Ectodermal cell (in vitro differentiated cells): ENCODE data around the gene B4GAT1.

ENCODE experiments used
- H3K27ac ChIP-seq: 2 replicates; pipeline ENCODE4 v1.7.0; 2013; ENCODE audit warnings: mild to moderate bottlenecking, low read depth, low read length; ENCODE audit not compliant: insufficient read depth, poor library complexity, severe bottlenecking
- H3K27me3 ChIP-seq: 2 replicates; pipeline ENCODE4 v1.7.0; 2013; ENCODE audit warnings: mild to moderate bottlenecking, low read length; ENCODE audit not compliant: insufficient read depth, control insufficient read depth, poor library complexity, severe bottlenecking
- H3K36me3 ChIP-seq: one replicate; pipeline ENCODE4 v1.7.0; 2013; ENCODE audit warnings: low read length; ENCODE audit not compliant: control insufficient read depth, insufficient read depth
- H3K4me1 ChIP-seq: one replicate; pipeline ENCODE4 v1.7.0; 2013; ENCODE audit warnings: low read length; ENCODE audit not compliant: control insufficient read depth, insufficient read depth
- H3K4me3 ChIP-seq: 2 replicates; pipeline ENCODE4 v1.7.0; 2013; ENCODE audit warnings: low read depth, low read length, control low read depth; ENCODE audit not compliant: insufficient read depth
- H3K9me3 ChIP-seq: 2 replicates; pipeline ENCODE4 v1.7.0; 2013; ENCODE audit warnings: mild to moderate bottlenecking, low read length, moderate library complexity; ENCODE audit not compliant: control insufficient read depth
- WGBS, 2 experiments: methylation state at CpG; one replicate each; pipeline ENCODE4 v1.1.7; 2013; ENCODE audit warnings: missing lambda C conversion rate in 2 of 2; 5-methylcytosine and 5-hydroxymethylcytosine counted together

The B4GAT1 gene

DNA sequence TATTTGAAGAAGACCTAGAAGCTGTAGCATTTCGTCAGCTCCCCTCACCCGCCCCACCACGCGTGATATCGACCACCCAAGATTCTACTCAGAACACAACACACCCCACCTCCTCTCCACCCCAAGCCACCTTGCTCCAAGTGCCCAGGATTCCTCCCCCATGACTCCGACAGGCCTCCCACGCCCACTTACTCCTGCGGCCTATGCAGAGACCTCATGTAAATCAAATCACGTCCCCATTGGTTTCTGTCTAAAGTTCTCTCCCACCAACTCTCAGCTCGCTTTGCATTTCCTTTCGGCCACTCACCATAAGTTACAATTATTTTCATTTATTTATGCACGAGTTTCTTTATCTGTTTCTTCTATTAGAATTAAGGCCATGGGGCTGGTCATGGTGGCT is 44.8 kb downstream of the B4GAT1 start:
- WGBS, 2 experiments = 90 to 93% methylated on average over 12 of the region's 12 CpGs
- Histone ChIP-seq H3K4me3 (no peak overlapping the region), H3K4me1 (peaks cover 4% of the 10 kb centered on the region)

GRCh38 chr11:66299186-66299585 is 48.2 kb downstream of the B4GAT1 start:
- H3K4me1 ChIP-seq = peaks cover 10% of the 10 kb centered on the region
- no peak overlapping the region for H3K4me3 ChIP-seq
- no peaks in the 10 kb centered on the region for H3K9me3 ChIP-seq
- H3K36me3 ChIP-seq = no peaks in the 10 kb centered on the region
- WGBS, 2 experiments = 89 to 95% methylated on average over 3 of the region's 3 CpGs
- H3K27ac ChIP-seq = no peak overlapping the region
- peaks cover 2% of the 10 kb centered on the region for H3K27me3 ChIP-seq

More for the DNA sequence above, 44.8 kb downstream of the B4GAT1 start:
- Histone ChIP-seq H3K36me3 (no peaks in the 10 kb centered on the region), H3K27me3 (no peaks in the 10 kb centered on the region), H3K27ac (no peak overlapping the region), H3K9me3 (no peaks in the 10 kb centered on the region)

- Histone ChIP-seq H3K4me1 (peaks cover 10% of the 10 kb centered on the region), H3K27me3 (peaks cover 18% of the 10 kb centered on the region)
- 28 to 33% methylated on average over 7 to 8 of the region's 8 CpGs for WGBS, 2 experiments
Measured at GRCh38 chr11:66297610-66298009, 49.8 kb downstream of the B4GAT1 start.

More at GRCh38 chr11:66297610-66298009, 49.8 kb downstream of the B4GAT1 start:
- no peak overlapping the region for H3K27ac ChIP-seq
- H3K4me3 ChIP-seq = no peak overlapping the region
- H3K36me3 ChIP-seq = no peaks in the 10 kb centered on the region
- H3K9me3 ChIP-seq = no peaks in the 10 kb centered on the region
